GM18520 (cell line): ENCODE measurements around the gene JMJD6.

ENCODE experiments used
- ATAC-seq: cut with Tn5 transposase; IDR thresholded peaks from one replicate; pipeline ENCODE4 v1.9.1; 2021; ENCODE audit not compliant: unreplicated experiment

JMJD6 gene

DNA sequence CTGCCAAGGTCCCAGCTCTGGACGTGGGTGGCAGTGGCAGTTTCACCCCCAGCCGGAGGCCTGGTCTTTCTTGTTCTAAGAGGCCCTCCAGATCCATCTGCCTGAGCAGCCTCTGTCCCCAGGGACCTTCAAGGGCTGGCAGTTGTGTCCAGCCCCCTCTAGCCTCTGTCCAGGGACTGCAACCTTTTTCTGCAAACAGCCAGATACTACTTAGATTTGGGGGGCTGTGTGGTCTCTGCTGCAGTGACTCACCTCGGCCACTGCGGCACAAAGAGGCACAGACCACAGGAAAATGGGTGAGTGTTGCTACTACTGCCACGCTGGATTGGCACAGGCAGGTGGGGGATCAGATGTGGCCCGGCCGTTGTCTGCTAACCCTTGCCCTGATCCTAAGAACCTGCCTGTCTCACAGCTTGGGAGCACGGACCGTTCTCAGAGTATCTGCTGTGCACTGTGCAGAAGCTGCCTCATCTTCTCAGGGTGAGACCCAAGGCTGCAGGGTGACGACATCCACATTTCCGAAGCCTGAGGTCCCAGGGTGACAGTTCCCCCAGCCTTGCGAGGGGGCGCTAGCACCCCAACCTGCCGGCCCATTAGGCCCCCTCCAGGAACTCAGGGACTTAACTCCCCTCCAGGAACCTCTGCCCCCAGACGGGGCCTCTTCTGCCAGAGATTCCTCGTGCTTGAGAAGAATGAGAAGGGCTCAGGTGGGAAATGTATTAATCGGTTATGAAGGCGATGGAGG, 43.2 kb downstream of the JMJD6 start:
- ATAC-seq, result no peak

DNA sequence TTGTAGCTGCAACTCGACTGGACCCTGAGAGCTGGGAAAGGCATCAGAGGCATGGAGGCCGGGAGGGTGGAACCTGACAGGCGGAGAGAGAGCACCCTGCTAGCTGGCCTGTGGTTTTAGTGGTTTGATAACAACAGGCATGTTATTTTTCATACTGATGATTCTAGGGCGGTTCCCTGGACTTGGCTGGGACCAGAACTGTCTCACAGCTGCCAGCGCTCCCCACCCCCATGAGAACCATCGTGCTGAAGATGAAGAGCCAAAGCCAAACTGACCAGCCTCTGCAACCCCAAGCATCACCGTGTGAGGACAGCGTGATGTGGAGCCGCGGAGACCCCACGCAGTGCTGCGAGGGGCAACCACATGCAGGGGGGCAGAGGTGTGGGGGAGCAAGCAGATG, 44.1 kb downstream of the JMJD6 start:
- no peak for ATAC-seq

DNA sequence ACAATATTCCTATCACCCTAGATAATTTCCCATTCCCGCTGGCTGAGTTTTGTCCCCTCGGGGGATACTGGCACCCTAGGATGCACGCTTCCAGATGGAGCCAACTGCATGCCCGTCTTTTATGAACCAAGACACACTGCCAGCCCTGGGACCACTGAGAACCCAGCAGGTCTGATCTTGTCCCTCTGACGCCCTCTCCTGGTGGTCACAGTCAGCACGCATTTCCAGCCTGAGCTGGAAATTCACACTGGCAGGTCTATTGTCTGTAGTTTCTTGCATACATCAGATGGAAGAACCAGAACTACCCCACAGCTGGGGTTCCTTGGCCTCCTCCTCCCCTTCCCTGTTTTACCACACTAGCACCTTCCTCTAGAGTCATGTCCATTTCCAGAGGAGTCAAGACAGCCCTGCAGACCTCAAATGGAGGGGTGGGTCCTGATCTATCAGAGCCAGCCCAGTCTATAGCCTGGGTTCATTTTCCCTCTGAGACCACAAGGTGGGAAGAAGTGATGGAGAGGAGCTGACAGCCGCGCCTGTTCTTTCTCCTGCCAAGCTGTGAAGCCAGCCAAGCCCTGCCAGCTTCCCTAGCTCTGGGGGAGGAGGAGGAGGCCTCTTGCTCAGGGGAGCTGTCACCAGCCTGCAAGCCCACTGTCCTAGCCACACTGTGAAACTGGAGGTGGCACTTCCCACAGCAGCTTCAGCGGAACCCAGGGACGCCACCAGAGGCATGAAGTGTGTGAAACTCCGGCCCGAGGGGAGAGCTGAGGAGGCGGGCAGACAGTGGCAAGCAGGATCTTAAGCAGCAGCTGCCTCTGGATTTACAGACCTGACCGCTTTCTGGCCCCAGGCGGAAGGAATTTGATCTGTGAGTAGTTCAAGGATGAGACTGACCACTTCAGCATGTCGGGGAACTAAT, 44.9 kb downstream of the JMJD6 start:
- ATAC-seq, result no peak

DNA sequence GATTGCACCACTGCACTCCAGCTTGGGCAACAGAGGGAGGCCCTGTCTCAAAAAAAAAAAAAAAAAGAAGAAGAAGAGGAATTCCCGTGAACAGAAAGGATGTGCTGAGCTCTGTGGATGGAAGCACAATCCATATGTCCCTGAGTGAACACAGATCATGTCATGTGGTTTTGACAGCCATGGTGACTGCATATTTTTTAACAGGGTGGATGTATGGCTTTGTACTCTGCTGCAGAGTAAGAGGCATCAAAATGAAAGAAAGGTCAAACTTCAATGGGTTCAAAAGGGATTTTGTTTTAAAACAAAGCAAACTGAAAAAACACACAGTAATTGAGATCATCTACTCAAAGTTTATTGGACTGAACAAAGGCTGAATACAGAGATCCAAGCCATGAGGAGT, 47.2 kb downstream of the JMJD6 start:
- no peak for ATAC-seq

DNA sequence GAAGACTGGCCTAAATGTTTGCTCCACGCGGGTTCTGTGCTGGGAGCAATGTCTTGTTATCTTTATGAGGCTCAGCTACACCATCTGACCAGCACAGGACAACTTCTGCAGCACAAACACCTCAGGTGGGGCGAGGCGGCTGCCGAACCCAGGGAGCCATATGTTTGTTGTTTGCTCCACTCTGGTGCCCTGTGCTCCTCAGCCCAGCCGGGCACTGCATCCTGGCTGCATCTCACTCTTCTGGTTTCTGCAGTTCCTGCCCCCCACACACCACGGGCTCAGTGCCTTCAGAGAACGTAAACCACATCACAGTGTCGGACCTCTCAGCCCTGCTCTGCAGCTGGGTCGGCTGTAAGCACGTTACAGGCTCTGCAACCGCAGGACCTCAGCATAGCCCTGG, 48.1 kb downstream of the JMJD6 start:
- no peak for ATAC-seq

DNA sequence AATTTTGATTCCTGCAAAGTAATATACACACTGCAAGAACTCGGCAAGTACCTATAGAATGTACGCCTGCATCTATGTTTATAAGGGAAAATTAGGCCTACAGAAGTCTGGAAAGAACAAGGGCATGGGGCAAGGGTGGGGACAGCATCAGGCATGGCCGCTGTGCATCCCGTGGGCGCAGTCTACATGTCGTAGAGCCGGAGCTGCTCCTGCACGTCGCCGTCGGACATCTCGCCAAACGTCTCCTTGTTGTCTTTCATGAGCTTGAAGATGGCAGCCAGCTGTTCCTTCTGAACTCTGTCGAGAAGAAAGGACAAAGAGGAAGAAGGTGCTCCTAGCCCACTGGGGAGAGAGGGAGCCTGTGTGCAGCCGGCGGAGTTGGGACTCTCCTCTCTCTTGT, 49.0 kb downstream of the JMJD6 start:
- ATAC-seq, result no peak

DNA sequence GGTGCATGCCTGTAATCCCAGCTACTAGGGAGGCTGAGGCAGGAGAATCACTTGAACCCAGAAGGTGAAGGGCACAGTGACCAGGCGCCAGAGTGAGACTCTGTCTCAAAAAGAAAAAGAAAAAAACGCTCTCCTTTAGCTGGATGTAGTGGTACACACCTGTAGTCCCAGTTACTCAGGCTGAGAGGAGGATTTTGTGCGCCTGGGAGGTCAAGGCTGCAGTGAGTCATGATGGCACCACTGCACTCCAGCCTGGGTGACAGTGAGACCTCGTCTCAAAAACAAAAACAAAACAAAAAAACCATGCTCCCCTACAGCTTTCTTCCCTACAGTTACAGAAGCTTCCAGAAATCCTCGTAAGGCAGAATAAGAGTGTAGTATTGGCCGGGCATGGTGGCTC, 49.8 kb downstream of the JMJD6 start:
- ATAC-seq, result no peak

DNA sequence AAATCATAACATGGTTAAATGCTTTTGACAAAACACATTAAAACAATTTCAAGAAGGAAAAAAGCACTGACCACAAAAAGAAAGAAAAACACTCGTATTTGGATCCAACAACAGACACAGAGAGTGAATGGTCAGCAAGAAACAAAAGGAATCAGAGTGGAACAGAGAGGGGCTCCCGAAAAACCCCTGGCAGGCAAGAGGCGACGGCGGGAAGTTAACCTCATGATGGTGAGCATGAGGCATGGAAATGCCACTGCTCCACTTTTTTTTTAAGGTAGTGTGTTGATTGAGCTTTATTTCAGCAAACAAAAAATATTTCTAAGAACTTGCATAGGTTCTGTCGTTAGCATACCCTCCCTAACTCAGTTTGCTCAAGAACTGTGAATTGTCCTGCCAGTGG, 50.8 kb downstream of the JMJD6 start:
- ATAC-seq, result no peak

DNA sequence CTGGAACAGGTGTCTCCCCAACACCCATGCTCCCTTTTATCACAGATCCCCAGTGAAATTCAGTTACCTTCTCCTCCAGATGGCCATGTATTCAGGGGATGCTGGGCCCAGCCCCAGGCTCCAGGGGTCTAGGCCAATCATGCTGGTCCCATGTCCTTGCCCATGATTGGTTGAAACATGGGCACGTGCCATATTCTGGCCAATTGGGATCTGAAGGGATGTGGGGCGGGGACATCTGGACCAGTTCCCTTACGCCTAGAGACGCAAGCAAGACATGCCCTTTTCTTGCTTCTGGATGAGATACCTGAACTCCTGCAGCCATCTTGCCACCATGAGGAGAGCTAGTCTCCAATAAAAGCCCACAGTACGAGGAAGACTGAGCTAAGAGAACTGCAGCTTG, 51.8 kb downstream of the JMJD6 start:
- ATAC-seq, result no peak

DNA sequence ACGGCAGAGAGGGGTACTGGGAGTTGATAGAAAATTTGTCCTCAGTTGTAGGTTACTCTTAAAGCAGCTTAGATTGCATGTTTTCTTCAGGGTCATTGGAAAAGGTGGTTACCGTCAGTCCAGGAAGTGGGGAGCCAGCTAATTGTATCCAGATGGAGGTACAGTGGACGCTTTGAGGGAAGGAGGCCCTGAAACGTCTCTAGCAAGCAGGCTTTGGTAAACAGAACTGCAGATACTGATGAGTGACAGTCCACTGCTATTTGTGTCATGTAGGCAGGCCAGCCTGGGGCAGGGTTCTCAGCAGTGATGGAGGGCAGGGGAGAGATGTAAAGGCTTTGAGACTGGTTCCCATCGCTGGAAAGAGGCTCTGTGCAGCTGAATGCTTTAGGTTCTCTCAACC, 52.7 kb downstream of the JMJD6 start:
- ATAC-seq, result no peak

DNA sequence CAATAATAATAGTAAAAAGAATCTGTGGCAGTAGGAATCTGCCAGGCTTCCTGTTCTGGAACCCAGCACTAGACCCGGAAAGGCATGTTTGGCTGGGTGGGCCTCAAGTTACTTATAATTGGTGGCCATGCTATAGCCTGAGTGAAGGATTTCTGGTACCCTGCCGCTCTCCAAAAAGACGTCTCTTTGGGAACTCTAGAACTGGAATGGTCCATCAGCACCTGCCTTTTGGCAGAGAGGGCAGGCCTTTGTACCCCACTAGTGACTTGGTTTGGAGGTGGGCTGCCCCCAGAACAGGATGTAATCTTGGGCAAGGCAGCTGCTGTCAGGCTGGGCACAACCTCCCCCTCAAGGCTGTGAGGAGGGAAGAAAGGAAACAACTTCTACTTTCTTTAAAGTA, 53.5 kb downstream of the JMJD6 start:
- ATAC-seq, result no peak

DNA sequence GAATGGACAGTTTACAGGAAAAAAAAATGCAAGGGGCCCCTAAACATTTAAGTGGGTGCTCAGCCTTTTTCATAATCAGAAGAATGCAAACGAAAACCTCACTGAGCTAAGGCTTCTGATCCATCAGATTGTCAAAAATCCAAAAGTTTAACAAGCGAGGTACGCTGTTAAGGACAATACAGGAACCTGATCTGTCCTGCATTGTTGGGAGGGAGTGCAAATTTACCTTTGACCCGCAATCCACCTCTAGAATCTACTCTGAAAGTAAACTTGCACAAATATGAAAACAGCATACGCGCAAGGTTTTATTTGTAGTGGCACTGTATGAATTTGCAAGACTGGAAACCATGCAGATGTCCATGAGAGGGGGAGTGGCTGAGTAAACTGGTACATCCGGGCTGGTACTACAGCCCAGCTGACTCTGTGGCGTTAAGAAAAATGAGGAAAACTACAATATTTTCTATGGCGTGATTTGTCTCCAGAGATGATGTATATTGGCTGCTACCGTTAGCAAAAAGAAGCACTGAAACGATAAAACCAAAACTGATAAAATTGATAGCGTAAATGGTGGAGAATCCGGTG, 54.0 kb downstream of the JMJD6 start:
- ATAC-seq, result no peak

DNA sequence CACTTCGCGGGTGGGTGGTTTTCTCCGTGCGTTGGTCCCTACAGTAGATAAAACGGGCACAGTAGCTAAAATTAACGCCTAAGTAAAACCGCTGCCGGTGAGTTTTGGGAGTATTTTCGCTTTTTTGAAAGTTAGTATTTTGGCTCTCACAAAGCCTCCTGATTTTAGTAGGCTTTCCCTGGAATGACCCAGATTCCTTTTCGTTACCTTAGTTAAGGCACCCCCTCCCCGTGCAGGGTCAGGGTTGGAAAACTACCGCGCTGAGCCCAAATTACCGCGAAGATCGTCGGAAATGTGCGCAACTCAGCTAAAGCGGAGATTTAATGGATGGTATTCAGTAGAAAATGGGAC, 54.5 kb downstream of the JMJD6 start:
- ATAC-seq, result no peak

DNA sequence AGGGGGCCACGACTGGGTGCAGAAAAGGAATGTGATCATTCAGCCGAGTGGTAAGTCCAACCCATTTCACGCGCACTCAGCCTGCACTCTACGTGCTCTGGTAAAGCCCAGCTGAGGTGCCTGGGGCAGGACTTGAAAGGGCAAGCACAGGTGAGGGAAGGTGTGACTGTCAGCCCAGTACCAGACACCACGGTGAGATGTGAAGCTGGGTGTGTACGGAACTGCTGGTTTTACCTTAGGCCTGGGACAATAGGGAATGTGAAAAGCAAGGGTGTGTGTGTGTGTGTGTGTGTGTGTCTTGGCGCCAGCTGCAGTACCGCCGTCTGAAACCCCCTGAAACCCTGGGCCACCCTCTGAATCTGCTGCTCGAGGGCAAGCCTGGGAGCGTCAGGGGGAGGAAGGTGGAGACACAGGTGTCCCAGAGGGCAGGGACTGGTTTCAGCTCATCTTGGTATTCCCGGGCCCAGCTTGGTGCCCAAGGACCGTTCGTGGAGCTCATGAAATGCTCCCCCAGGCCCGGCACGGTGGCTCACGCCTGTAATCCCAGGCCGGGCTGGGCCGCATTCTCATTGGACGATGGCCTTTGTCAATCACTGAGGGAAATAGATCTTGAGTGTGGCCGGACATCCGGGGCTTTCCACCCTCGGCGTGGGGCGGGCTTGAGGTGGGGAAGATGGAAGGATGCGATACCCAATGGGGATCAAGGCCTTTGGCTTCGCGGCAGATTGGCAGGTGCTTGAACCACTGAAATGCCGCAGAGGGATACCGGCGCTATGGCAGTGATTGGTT, 55.1 kb downstream of the JMJD6 start:
- peak; percentile 97 for ATAC-seq

DNA sequence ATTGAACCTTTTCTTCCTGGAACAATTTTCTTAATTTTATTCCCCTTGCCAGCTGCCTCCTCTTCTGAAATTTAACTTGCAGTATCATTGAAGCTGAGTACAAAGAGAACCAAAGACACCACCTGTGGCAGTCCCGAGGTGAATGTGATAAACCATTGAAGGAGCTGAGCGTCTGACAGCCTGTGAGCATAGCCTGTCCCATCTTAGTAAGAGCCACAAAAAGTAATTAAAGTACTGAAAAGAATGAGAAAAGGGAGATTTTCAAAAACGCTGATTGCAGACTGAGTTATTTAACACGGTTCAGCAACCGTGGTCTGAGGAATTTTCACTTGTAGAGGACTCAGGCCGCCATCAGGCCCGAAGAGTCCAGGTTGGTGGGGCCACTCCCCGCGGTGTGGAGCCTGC, 55.7 kb downstream of the JMJD6 start:
- ATAC-seq, result no peak

DNA sequence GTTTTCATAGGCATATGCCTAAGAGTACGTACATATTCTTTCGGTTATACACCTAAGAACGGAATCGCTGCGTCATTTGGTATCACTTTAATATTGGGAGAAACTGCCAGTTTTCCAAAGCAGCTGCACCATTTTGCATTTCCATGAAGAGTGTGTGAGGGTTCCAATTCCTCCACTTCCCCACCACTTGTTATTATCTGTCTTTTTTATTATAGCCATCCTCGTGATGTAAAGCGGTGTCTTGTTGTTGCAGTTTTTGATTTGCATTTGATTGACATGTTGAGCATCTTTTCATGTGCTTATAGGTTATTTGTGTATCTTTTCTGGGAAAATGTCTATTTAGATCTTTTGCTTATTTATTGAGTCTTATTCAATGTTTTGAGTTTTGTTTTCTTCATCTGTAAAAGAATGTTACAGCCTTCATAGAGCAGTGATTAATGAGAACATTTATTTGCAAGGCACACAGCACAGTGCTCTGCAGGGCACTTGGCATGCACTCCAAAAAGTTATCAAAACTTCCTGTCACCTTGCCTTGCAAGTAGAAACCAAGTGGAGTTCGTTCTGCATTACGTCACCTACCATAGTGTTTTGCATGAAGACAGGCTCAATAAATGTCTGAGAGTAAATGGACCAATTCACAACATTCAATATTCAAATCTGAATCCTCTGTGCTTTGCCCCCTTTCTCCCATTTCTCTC, 56.2 kb downstream of the JMJD6 start:
- ATAC-seq, result no peak
